HCT116 (cell line): ENCODE data around the gene RAN. TPM values are rescaled to one million over a fixed set of nuclear protein-coding genes. Genes with fewer than 3 reads are reported as not detected.
"Not testable (repeated sequence)": the region's sequence is repeated elsewhere in the genome, so short reads cannot be mapped to it uniquely, and the experiment has no call there.

Experiments used
- ATAC-seq: fragments of 200-7000 bp; cut with Tn5 transposase; 2 replicates; pipeline ENCODE4 v1.9.1; 2020; ENCODE audit warnings: mild to moderate bottlenecking, moderate library complexity
- BruUV-seq: library from RNA; stranded (reverse); fragments of 400-500 nt; replicated peaks from 2 replicates; lab custom pipeline; 2021; lab: Mats Ljungman, UMichigan
- CTCF ChIA-PET: fragments of 300-600 bp; sonication (Branson Sonifier 250); formaldehyde crosslinking; loops from one replicate; lab custom pipeline; 2021; ENCODE audit warnings: antibody characterized with exemption; lab: Charles Lee
- POLR2A ChIA-PET: fragments of 300-600, 350-600 bp; sonication (Branson Sonifier 250); formaldehyde crosslinking; loops from one replicate; lab custom pipeline; 2021; ENCODE audit warnings: antibody characterized with exemption; lab: Charles Lee
- RAD21 ChIA-PET, 2 experiments: fragments of 300-600 bp; sonication (Branson Sonifier 250); formaldehyde crosslinking; loops; one replicate each; lab custom pipeline; 2023; ENCODE audit warnings: low total read pairs in 2 of 2; ENCODE audit not compliant: uncharacterized antibody in 2 of 2, unreplicated experiment in 2 of 2, low non-redundant PET in 1 of 2; lab: Charles Lee
- DNase-seq: peaks from one replicate; pipeline ENCODE4 v3.0.0-alpha.2; 2010; ENCODE audit warnings: low read depth, low spot score
- H2AFZ ChIP-seq: fragments of 200-600 bp; shearing (Covaris generic), sonication (generic); 2 replicates; pipeline ENCODE4 v1.6.1; 2017; ENCODE audit warnings: low read depth, mixed run types, mixed read lengths, antibody characterized with exemption, low read length; ENCODE audit not compliant: poor library complexity, severe bottlenecking
- H3K27ac ChIP-seq: 2 replicates; pipeline ENCODE4 v1.5.1; 2012; ENCODE audit warnings: low read depth, low read length
- H3K27me3 ChIP-seq: fragments of 200-600 bp; sonication (generic); 2 replicates; pipeline ENCODE4 v1.6.1; 2016; ENCODE audit warnings: mixed run types, low read length, mixed read lengths; ENCODE audit not compliant: insufficient read depth
- H3K36me3 ChIP-seq, 2 experiments: fragments of 200-500 bp in 1 of 2; fragments of 200-600 bp in 1 of 2; sonication (Bioruptor generic) in 1 of 2; sonication (generic) in 1 of 2; 2 replicates each; pipeline versions ENCODE4 v1.5.1 to v1.6.1; 2014 to 2016; ENCODE audit warnings: low read length in 2 of 2, inconsistent platforms in 1 of 2, mixed read lengths in 1 of 2, mixed run types in 1 of 2; ENCODE audit not compliant: insufficient read depth in 2 of 2, control insufficient read depth in 1 of 2
- H3K4me1 ChIP-seq, 2 experiments: fragments of 200-600 bp in 1 of 2; sonication (generic) in 1 of 2; 2 replicates each; pipeline versions ENCODE4 v1.5.1 to v1.6.1; 2012 to 2017; ENCODE audit warnings: low read length in 2 of 2, inconsistent platforms in 1 of 2, mild to moderate bottlenecking in 1 of 2, mixed read lengths in 1 of 2, mixed run types in 1 of 2, moderate library complexity in 1 of 2; ENCODE audit not compliant: insufficient read depth in 2 of 2, control insufficient read depth in 1 of 2
- H3K4me2 ChIP-seq: fragments of 200-600 bp; sonication (generic); 2 replicates; pipeline ENCODE4 v1.6.1; 2017; ENCODE audit warnings: mixed run types, low read length, mixed read lengths
- H3K4me3 ChIP-seq, 2 experiments: fragments of 200-600 bp in 1 of 2; sonication (generic) in 1 of 2; replicated peaks in 1 of 2; 2 replicates each; pipeline ENCODE4 v1.5.1; 2011 to 2016; ENCODE audit warnings: low read length in 2 of 2, control low read depth in 1 of 2, low read depth in 1 of 2, mild to moderate bottlenecking in 1 of 2, mixed read lengths in 1 of 2, mixed run types in 1 of 2
- H3K79me2 ChIP-seq: fragments of 200-600 bp; sonication (generic); 2 replicates; pipeline ENCODE4 v1.6.1; 2017; ENCODE audit warnings: mild to moderate bottlenecking, mixed run types, low read length, moderate library complexity, mixed read lengths; ENCODE audit not compliant: insufficient read depth
- H3K9ac ChIP-seq: fragments of 200-600 bp; sonication (generic); 2 replicates; pipeline ENCODE4 v1.6.1; 2016; ENCODE audit warnings: low read length, mixed read lengths
- H3K9me2 ChIP-seq: fragments of 200-600 bp; sonication (generic), shearing (Covaris generic); 2 replicates; pipeline ENCODE4 v1.6.1; 2017; ENCODE audit warnings: mixed run types, mild to moderate bottlenecking, moderate library complexity; ENCODE audit not compliant: insufficient read depth
- H3K9me3 ChIP-seq, 2 experiments: fragments of 200-500 bp in 1 of 2; fragments of 200-600 bp in 1 of 2; sonication (Bioruptor generic) in 1 of 2; sonication (generic) in 1 of 2; 2 replicates each; pipeline ENCODE4 v1.6.1; 2014 to 2017; ENCODE audit warnings: low read length in 2 of 2, mixed read lengths in 2 of 2, inconsistent platforms in 1 of 2, low read depth in 1 of 2, mild to moderate bottlenecking in 1 of 2, mixed run types in 1 of 2, moderate library complexity in 1 of 2; ENCODE audit not compliant: control insufficient read depth in 1 of 2, insufficient read depth in 1 of 2
- H4K20me1 ChIP-seq: fragments of 200-600 bp; sonication (generic), shearing (Covaris generic); 2 replicates; pipeline ENCODE4 v1.6.1; 2017; ENCODE audit warnings: mixed run types, mild to moderate bottlenecking, moderate library complexity; ENCODE audit not compliant: insufficient read depth
- CBX3 ChIP-seq: IDR thresholded peaks from 2 replicates; pipeline ENCODE4 v1.6.1; 2012; ENCODE audit warnings: low read depth
- CEBPB ChIP-seq: IDR thresholded peaks from 2 replicates; pipeline ENCODE4 v1.6.1; 2012; ENCODE audit warnings: low read depth
- CTCF ChIP-seq, 3 experiments: fragments of 200-600 bp in 1 of 3; sonication (generic) in 1 of 3; IDR thresholded peaks in 2 of 3; conservative IDR thresholded peaks in 1 of 3; 2 replicates each; pipeline ENCODE4 v1.5.1; 2012 to 2017; ENCODE audit warnings: low read depth in 2 of 3, low read length in 2 of 3, antibody characterized with exemption in 1 of 3, borderline replicate concordance in 1 of 3, control low read depth in 1 of 3, mild to moderate bottlenecking in 1 of 3, mixed read lengths in 1 of 3, mixed run types in 1 of 3, moderate library complexity in 1 of 3; ENCODE audit not compliant: insufficient read depth in 1 of 3
- ELF1 ChIP-seq: IDR thresholded peaks from 2 replicates; pipeline ENCODE4 v1.6.1; 2012; ENCODE audit warnings: low read depth, borderline replicate concordance
- FOSL1 ChIP-seq: IDR thresholded peaks from 2 replicates; pipeline ENCODE4 v1.6.1; 2012; ENCODE audit warnings: low read depth
- JUND ChIP-seq: IDR thresholded peaks from 2 replicates; pipeline ENCODE4 v1.6.1; 2012
- POLR2A ChIP-seq: IDR thresholded peaks from 2 replicates; pipeline ENCODE4 v1.7.0; 2011; ENCODE audit warnings: borderline replicate concordance; ENCODE audit not compliant: insufficient read depth, insufficient read length; ENCODE audit errors: extremely low read depth
- SP1 ChIP-seq: IDR thresholded peaks from 2 replicates; pipeline ENCODE4 v1.6.1; 2012; ENCODE audit warnings: low read depth
- SRF ChIP-seq: IDR thresholded peaks from 2 replicates; pipeline ENCODE4 v1.6.1; 2012; ENCODE audit warnings: low read depth
- TCF7L2 ChIP-seq: IDR thresholded peaks from 2 replicates; pipeline ENCODE4 v1.7.0; 2011; ENCODE audit warnings: borderline replicate concordance, inconsistent platforms; ENCODE audit not compliant: insufficient read depth, insufficient read length; ENCODE audit errors: extremely low read depth
- YY1 ChIP-seq: IDR thresholded peaks from 2 replicates; pipeline ENCODE4 v1.6.1; 2011; ENCODE audit warnings: low read length, low read depth, moderate library complexity, mild to moderate bottlenecking; ENCODE audit not compliant: insufficient replicate concordance; ENCODE audit errors: extremely low read depth
- ZBTB33 ChIP-seq: IDR thresholded peaks from 2 replicates; pipeline ENCODE4 v1.6.1; 2011; ENCODE audit warnings: mild to moderate bottlenecking, low read length, moderate library complexity; ENCODE audit not compliant: insufficient replicate concordance; ENCODE audit errors: extremely low read depth
- ZFX ChIP-seq: fragments of 450-650 bp; IDR thresholded peaks from 2 replicates; pipeline ENCODE4 v1.6.1; 2017
- intact Hi-C: fragments of 100-400 bp; cut with micrococcal nuclease; formaldehyde crosslinking; loops from 2 replicates; pipeline ENCODE4 v1.10.0; 2022
- total RNA-seq: library from RNA; stranded (reverse); gene quantifications from one replicate; pipeline ENCODE4 v1.2.1, GENCODE V29; 2021; ENCODE audit not compliant: unreplicated experiment

Gene RAN
- total RNA-seq, 1 experiment from 2014 or later, result 1,420 TPM

GRCh38 chr12:130862161-130862560 lies 9.7 kb upstream of the RAN start:
- Histone ChIP-seq H3K9me3 (peaks cover 0 to 4% of the 10 kb centered on the region in 2 experiments; a peak in 1 of 4 replicates), H3K9me2 (no peaks in the 10 kb centered on the region), H3K79me2 (no peaks in the 10 kb centered on the region), H3K4me1 (peaks cover 0 to 3% of the 10 kb centered on the region in 2 experiments; a peak in 1 of 4 replicates), H4K20me1 (no peaks in the 10 kb centered on the region), H3K27ac (no peak overlapping the region), H3K4me3 (no peak overlapping the region), H2AFZ (no peak overlapping the region)
- DNase-seq, result no peak
- POLR2A ChIA-PET, result no interaction called here
- ATAC-seq, result no peak
- TF ChIP-seq CBX3 (no peak), FOSL1 (no peak), POLR2A (no peak), ZBTB33 (no peak), YY1 (no peak), SP1 (no peak), CTCF (IDR thresholded peaks at IDR 0.05 in 2 of 3, conservative IDR thresholded peaks at IDR 0.05 in 1 of 3; ENCODE audit: borderline replicate concordance in 1 of 3, insufficient read depth in 1 of 3, low read depth in 2 of 3, low read length in 2 of 3) (no peak), CEBPB (no peak), ELF1 (no peak), TCF7L2 (no peak), JUND (no peak), ZFX (no peak), SRF (no peak)
- TF ChIP-seq, all 23 proteins: peak for 0
- intact Hi-C loops, result no loop called here
- H3K9ac ChIP-seq, result no peak overlapping the region
- no peaks in the 10 kb centered on the region for H3K27me3 ChIP-seq
- RAD21 ChIA-PET, result no interaction called here
- BruUV-seq, result no TSS peak
- H3K4me2 ChIP-seq, result no peak overlapping the region
- H3K36me3 ChIP-seq, result no peaks in the 10 kb centered on the region
- CTCF ChIA-PET, result no interaction called here

- H3K9me3 ChIP-seq, ATAC-seq, H3K4me2 ChIP-seq, H3K4me1 ChIP-seq, CTCF ChIA-PET, H3K9me2 ChIP-seq, DNase-seq, H3K9ac ChIP-seq, H3K79me2 ChIP-seq, POLR2A ChIA-PET, H3K27ac ChIP-seq, H3K36me3 ChIP-seq, H2AFZ ChIP-seq, H3K27me3 ChIP-seq, RAD21 ChIA-PET, H4K20me1 ChIP-seq, BruUV-seq, intact Hi-C loops, H3K4me3 ChIP-seq: not testable (repeated sequence)
These were observed 9.1 kb upstream of the RAN start for GRCh38 chr12:130862771-130863170.
